GM23248 (cell line): ENCODE results near the gene TAS2R3. TPM values are rescaled to one million over a fixed set of nuclear protein-coding genes. Genes with fewer than 3 reads are reported as not detected.

Source experiments
- DNase-seq: peaks from one replicate; pipeline ENCODE4 v3.0.0-alpha.2; 2015
- H2AFZ ChIP-seq: fragments of 200-600 bp; sonication (generic); 2 replicates; pipeline ENCODE4 v1.6.1; 2016; ENCODE audit warnings: antibody characterized with exemption
- H3F3A ChIP-seq: fragments of 200-600 bp; sonication (generic); 2 replicates; pipeline ENCODE4 v1.6.1; 2016; ENCODE audit warnings: mild to moderate bottlenecking, antibody characterized with exemption, mixed run types; ENCODE audit not compliant: insufficient read depth
- H3K27ac ChIP-seq: fragments of 200-600 bp; sonication (generic); 2 replicates; pipeline ENCODE4 v1.5.1; 2016; ENCODE audit warnings: mild to moderate bottlenecking
- H3K27me3 ChIP-seq: fragments of 200-600 bp; sonication (generic); replicated peaks from 2 replicates; pipeline ENCODE4 v1.6.1; 2016; ENCODE audit warnings: mild to moderate bottlenecking; ENCODE audit not compliant: insufficient read depth
- H3K36me3 ChIP-seq: fragments of 200-600 bp; sonication (generic); 2 replicates; pipeline ENCODE4 v1.6.1; 2016; ENCODE audit warnings: low read depth, mild to moderate bottlenecking
- H3K4me1 ChIP-seq: fragments of 200-600 bp; sonication (generic); 2 replicates; pipeline ENCODE4 v1.6.1; 2016; ENCODE audit warnings: mild to moderate bottlenecking; ENCODE audit not compliant: insufficient read depth
- H3K4me2 ChIP-seq: fragments of 200-600 bp; sonication (generic); one replicate; pipeline ENCODE4 v1.6.1; 2016; ENCODE audit warnings: mild to moderate bottlenecking; ENCODE audit not compliant: unreplicated experiment
- H3K4me3 ChIP-seq: fragments of 200-600 bp; sonication (generic); 2 replicates; pipeline ENCODE4 v1.5.1; 2016; ENCODE audit warnings: mild to moderate bottlenecking
- H3K79me2 ChIP-seq: fragments of 200-600 bp; sonication (generic); 2 replicates; pipeline ENCODE4 v1.6.1; 2016; ENCODE audit warnings: mild to moderate bottlenecking; ENCODE audit not compliant: insufficient read depth
- H3K9ac ChIP-seq: fragments of 200-600 bp; sonication (generic); 2 replicates; pipeline ENCODE4 v1.6.1; 2016; ENCODE audit warnings: mild to moderate bottlenecking
- H3K9me2 ChIP-seq: fragments of 200-600 bp; sonication (generic); 2 replicates; pipeline ENCODE4 v1.6.1; 2016; ENCODE audit warnings: mixed run types, mild to moderate bottlenecking, moderate library complexity; ENCODE audit not compliant: insufficient read depth
- H3K9me3 ChIP-seq: fragments of 200-600 bp; sonication (generic); one replicate; pipeline ENCODE4 v1.6.1; 2017; ENCODE audit warnings: low read depth
- H4K20me1 ChIP-seq: fragments of 200-600 bp; sonication (generic); 2 replicates; pipeline ENCODE4 v1.6.0; 2016; ENCODE audit not compliant: insufficient read depth
- EZH2 ChIP-seq: fragments of 200-600 bp; sonication (generic); IDR thresholded peaks from 2 replicates; pipeline ENCODE4 v1.6.1; 2018; ENCODE audit warnings: antibody characterized with exemption, mild to moderate bottlenecking; ENCODE audit not compliant: insufficient read depth, poor library complexity, severe bottlenecking
- EZH2phosphoT487 ChIP-seq: fragments of 200-600 bp; sonication (generic); IDR thresholded peaks from 2 replicates; pipeline ENCODE4 v1.6.1; 2018; ENCODE audit warnings: antibody characterized with exemption, moderate library complexity, mild to moderate bottlenecking, low read depth; ENCODE audit not compliant: insufficient read depth
- WGBS, 2 experiments: methylation state at CpG; one replicate each; pipeline ENCODE4 v1.1.6; 2015 to 2017; ENCODE audit warnings: low lambda C conversion rate in 2 of 2, low coverage in 1 of 2; ENCODE audit errors: missing lambda C conversion rate in 2 of 2; 5-methylcytosine and 5-hydroxymethylcytosine counted together
- in situ Hi-C: fragments of 300-500 bp; cut with MboI; formaldehyde crosslinking; loops from 2 replicates; pipeline ENCODE4 v1.15.0; 2020
- polyA plus RNA-seq: library from polyadenylated mRNA; unstranded; fragments of >200 nt; fragmentation: Nextera tagmentation; extraction: Ambion mirVana; gene quantifications from 2 replicates; pipeline ENCODE4 v1.2.1, GENCODE V29; 2016
- small RNA-seq: library from RNA; depleted of rRNA; stranded (forward); fragments of <200 nt; gene quantifications from one replicate; pipeline ENCODE3, GENCODE V24; 2014; ENCODE audit warnings: low read depth, low replicate concordance
- total RNA-seq: library from RNA; depleted of rRNA; stranded (reverse); fragments of >200 nt; shearing (Covaris generic); gene quantifications from 2 replicates; pipeline ENCODE4 v1.2.3, GENCODE V29; 2014; rRNA removed

The TAS2R3 gene
- total and polyA plus RNA-seq, 2 experiments from 2014 or later: not detected

DNA sequence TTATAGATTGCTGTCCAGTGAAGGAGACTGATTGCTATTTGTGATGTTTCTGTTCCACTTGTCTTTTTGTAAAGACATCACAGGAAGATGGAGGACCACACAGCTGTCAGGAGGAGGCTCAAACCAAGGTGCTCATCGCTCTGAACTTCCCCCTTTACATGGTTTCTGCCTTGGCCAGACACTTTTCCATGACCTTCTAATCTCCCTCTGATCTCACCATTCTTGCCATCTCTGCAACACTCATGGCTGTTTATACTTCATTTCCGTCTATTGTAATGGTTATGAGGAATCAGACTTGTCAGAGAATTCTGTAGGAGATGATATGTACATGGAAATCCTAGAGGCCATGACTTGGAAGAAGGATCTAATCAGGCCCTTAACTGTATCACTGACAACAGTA, 24.4 kb downstream of the TAS2R3 start:
- TF ChIP-seq EZH2 (no peak), EZH2phosphoT487 (no peak)
- 0 out of 2 replicates have a peak, but pooled peaks cover 5% of the 10 kb centered on the region for H3K36me3 ChIP-seq
- no peaks in the 10 kb centered on the region for H3F3A ChIP-seq
- no peaks in the 10 kb centered on the region for H3K27me3 ChIP-seq
- no peaks in the 10 kb centered on the region for H3K9me3 ChIP-seq
- H2AFZ ChIP-seq: no peak overlapping the region
- DNase-seq: no peak
- 88 to 94% methylated on average over 2 of the region's 2 CpGs for WGBS, 2 experiments
- H3K27ac ChIP-seq: no peak overlapping the region
- H3K4me2 ChIP-seq: no peak overlapping the region
- no peak overlapping the region for H3K9ac ChIP-seq
- H3K4me3 ChIP-seq: no peak overlapping the region
- no peaks in the 10 kb centered on the region for H3K79me2 ChIP-seq
- no peaks in the 10 kb centered on the region for H3K9me2 ChIP-seq
- in situ Hi-C loops: no loop called here
- H3K4me1 ChIP-seq: no peaks in the 10 kb centered on the region
- no peaks in the 10 kb centered on the region for H4K20me1 ChIP-seq

- no peak within 1 kb of the TSS for H3K4me2 ChIP-seq
- no peak within 1 kb of the TSS for H3K4me3 ChIP-seq
- no peaks in the 10 kb centered on the region for H3K79me2 ChIP-seq
- no peaks in the 10 kb centered on the region for H3F3A ChIP-seq
- H3K9ac ChIP-seq: no peak within 1 kb of the TSS
- TF ChIP-seq EZH2 (no peak), EZH2phosphoT487 (no peak)
- no peaks in the 10 kb centered on the region for H3K27me3 ChIP-seq
- H4K20me1 ChIP-seq: no peaks in the 10 kb centered on the region
- WGBS, 2 experiments: 95 to 98% methylated on average over 5 of the region's 5 CpGs
- no peaks in the 10 kb centered on the region for H3K4me1 ChIP-seq
- no peak for DNase-seq
- H3K36me3 ChIP-seq: 0 out of 2 replicates have a peak, but pooled peaks cover 5% of the 10 kb centered on the region
- H3K9me2 ChIP-seq: no peaks in the 10 kb centered on the region
- in situ Hi-C loops: no loop called here
- no peak within 1 kb of the TSS for H3K27ac ChIP-seq
- H3K9me3 ChIP-seq: no peaks in the 10 kb centered on the region
- no peak within 1 kb of the TSS for H2AFZ ChIP-seq
These were observed 26.0 kb downstream of the TAS2R3 start, which contains the start of gene TAS2R5 for GRCh38 chr7:141789917-141790316. Gene TAS2R5, plus strand, starts transcription at chr7:141790217. Its CDS starts 145 bp downstream, at chr7:141790362.

DNA sequence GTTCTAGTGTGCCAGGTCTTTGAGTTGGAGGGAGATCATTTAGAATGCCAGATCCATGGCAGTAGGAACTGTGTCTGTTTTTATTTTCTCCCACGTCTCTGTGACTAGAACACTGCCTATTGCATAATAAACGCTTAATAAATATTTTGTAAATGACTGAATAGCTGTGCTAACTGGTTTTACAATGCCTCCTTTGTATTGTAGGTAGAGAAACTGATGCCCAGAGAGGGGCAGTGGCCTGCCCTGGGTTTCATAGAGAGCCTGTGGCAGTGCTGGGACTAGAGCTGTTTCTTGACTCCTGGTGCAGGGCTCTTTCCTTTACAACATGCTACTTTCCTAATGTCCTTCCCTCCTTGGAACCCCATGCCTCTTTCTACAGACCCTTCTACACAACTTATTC, 28.6 kb downstream of the TAS2R3 start:
- H3K36me3 ChIP-seq: 0 out of 2 replicates have a peak, but pooled peaks cover 5% of the 10 kb centered on the region
- 61 to 67% methylated on average over 2 of the region's 2 CpGs for WGBS, 2 experiments

More for the DNA sequence above, 28.6 kb downstream of the TAS2R3 start:
- Histone ChIP-seq H3K9me2 (no peaks in the 10 kb centered on the region), H4K20me1 (no peaks in the 10 kb centered on the region), H3F3A (no peaks in the 10 kb centered on the region), H3K4me2 (no peak overlapping the region), H2AFZ (no peak overlapping the region), H3K27ac (no peak overlapping the region), H3K4me3 (no peak overlapping the region), H3K27me3 (no peaks in the 10 kb centered on the region), H3K79me2 (no peaks in the 10 kb centered on the region), H3K9me3 (no peaks in the 10 kb centered on the region), H3K9ac (no peak overlapping the region), H3K4me1 (no peaks in the 10 kb centered on the region)
- in situ Hi-C loops: no loop called here
- TF ChIP-seq EZH2: no peak
- no peak for TF ChIP-seq EZH2phosphoT487
- DNase-seq: peak; percentile 13

Small RNA genes within 50 kb of the gene (small RNA-seq; reads per million reads assigned to genes)
- not detected for gene RNU1-82P

Other genes with a start within 250 kb of the TAS2R3 start
- 24.1 and 35.5 TPM in 2 replicates for gene AGK, start 212.7 kb upstream of the TAS2R3 start, total RNA-seq
- gene AGK, start 212.7 kb upstream of the TAS2R3 start, polyA plus RNA-seq: 18.3 and 20.4 TPM in 2 replicates
- gene DENND11, start 61.9 kb upstream of the TAS2R3 start, total RNA-seq: 3.0 and 7.8 TPM in 2 replicates
- gene DENND11, start 61.9 kb upstream of the TAS2R3 start, polyA plus RNA-seq: 0.43 and 0.49 TPM in 2 replicates
- gene WEE2, start 55.7 kb upstream of the TAS2R3 start, total RNA-seq: not detected in 2 replicates
- gene WEE2, start 55.7 kb upstream of the TAS2R3 start, polyA plus RNA-seq: not detected in 2 replicates
- 76.8 and 113 TPM in 2 replicates for gene SSBP1, start 25.7 kb upstream of the TAS2R3 start, total RNA-seq
- 267 and 278 TPM in 2 replicates for gene SSBP1, start 25.7 kb upstream of the TAS2R3 start, polyA plus RNA-seq
- 0.32 and 0.51 TPM in 2 replicates for gene TAS2R4, start 12.6 kb downstream of the TAS2R3 start, total RNA-seq
- 0.13 TPM in 1 of 2 replicates, not detected in the other for gene TAS2R4, start 12.6 kb downstream of the TAS2R3 start, polyA plus RNA-seq
- gene TAS2R5, start 26.1 kb downstream of the TAS2R3 start, total RNA-seq: not detected in 2 replicates
- gene TAS2R5, start 26.1 kb downstream of the TAS2R3 start, polyA plus RNA-seq: 0.16 and 0.22 TPM in 2 replicates
- gene PRSS37, start 77.4 kb downstream of the TAS2R3 start, total RNA-seq: not detected in 2 replicates
- not detected in 2 replicates for gene PRSS37, start 77.4 kb downstream of the TAS2R3 start, polyA plus RNA-seq
- gene OR9A4, start 152.3 kb downstream of the TAS2R3 start, total RNA-seq: not detected in 2 replicates
- not detected in 2 replicates for gene OR9A4, start 152.3 kb downstream of the TAS2R3 start, polyA plus RNA-seq
- not detected in 2 replicates for gene CLEC5A, start 182.9 kb downstream of the TAS2R3 start, total RNA-seq
- gene CLEC5A, start 182.9 kb downstream of the TAS2R3 start, polyA plus RNA-seq: not detected in 2 replicates
- gene TAS2R38, start 209.7 kb downstream of the TAS2R3 start, total RNA-seq: not detected in 2 replicates
- not detected in 2 replicates for gene TAS2R38, start 209.7 kb downstream of the TAS2R3 start, polyA plus RNA-seq
- gene MGAM, start 231.8 kb downstream of the TAS2R3 start, total RNA-seq: 1.3 and 2.5 TPM in 2 replicates
- gene MGAM, start 231.8 kb downstream of the TAS2R3 start, polyA plus RNA-seq: 0.70 and 0.76 TPM in 2 replicates